NCI-H2196 treated with DMSO at 0.1 percent for 48 hours (cell line): ENCODE data around the gene DHX29.

ENCODE experiments used
- DNase-seq: peaks from one replicate; lab custom pipeline; 2025; ENCODE audit not compliant: unreplicated experiment; lab: John Stamatoyannopoulos, UW

DHX29 gene

GRCh38 chr5:55211184-55211874, 96.2 kb downstream of the DHX29 start:
- DNase-seq = no peak
